ENCODE results near the gene ANXA8. TPM values are rescaled to one million over a fixed set of nuclear protein-coding genes. Genes with fewer than 3 reads are reported as not detected.

ANXA8 gene, protein sequence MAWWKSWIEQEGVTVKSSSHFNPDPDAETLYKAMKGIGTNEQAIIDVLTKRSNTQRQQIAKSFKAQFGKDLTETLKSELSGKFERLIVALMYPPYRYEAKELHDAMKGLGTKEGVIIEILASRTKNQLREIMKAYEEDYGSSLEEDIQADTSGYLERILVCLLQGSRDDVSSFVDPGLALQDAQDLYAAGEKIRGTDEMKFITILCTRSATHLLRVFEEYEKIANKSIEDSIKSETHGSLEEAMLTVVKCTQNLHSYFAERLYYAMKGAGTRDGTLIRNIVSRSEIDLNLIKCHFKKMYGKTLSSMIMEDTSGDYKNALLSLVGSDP
- total RNA-seq: 0.19 and 0.28 TPM in 2 replicates

DNA sequence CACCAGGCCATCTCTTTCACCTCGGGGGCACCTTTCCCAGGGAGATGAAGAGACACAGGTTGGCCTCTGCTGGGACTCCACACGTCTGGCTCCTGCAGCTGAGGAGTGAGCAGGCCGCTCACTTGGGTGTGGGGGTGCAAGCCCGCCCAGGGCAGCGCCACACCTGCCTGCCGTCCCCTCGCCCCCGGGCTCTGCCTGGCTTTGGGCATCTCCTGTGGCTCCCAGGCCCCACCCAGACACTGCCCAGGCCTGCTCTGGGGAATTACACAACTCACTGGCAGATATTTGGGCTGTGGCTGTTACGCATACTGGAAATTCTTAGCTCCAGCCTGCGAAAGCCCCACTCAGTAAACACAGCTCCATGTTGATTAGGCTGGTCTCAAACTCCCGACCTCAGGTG is at the start of gene ANXA8:
Gene ANXA8 (minus strand): TSS at position 193 of the 400 bp plus-strand sequence. CDS start 182 bp downstream, at position 11.

DNA sequence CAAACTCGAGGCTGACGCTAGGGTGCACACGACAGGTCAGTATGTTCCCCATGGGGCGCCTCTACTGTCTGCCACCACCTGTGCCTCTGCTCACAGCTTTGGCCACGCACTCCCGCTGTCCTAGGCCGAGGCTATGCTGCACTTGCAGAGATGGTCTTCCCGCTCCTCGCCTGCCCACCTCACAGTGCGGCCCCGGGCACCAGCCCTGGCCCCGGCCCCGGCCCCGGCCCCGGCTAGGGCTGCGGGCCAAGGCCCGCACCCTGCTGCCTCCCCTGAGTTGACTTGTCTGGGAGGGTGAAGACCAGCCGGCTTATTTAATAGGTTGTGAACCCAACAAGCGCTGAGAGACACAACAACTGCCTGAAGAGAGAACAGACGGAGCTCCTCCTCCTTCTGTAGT is 39.6 kb upstream of the ANXA8 start, which contains the start of gene AGAP9:
Gene AGAP9 (minus strand): TSS at position 164 of the 400 bp plus-strand sequence. CDS start 112 bp downstream, at position 52.

DNA sequence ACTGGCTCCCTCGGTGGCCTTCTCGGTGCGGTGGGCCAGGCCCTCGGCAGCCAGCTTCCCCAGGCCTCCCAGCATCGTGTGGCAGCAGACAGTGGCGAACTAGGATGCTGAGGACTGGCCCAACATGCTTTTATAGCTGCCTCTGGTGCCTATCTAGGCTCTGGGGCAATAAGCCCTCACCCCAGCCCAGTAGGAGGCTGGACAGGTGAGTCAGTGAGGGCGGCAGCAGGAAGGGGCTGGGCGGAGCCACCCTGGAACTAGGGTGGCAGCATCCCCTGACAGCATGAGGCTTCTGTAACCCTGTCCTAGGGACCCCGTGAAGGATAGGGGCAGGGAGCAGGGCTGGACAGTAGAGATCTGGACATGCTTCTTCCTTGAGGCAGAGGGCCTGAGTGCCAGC is 7.7 kb upstream of the ANXA8 start, which contains the start of gene FAM25G:
Gene FAM25G (minus strand): TSS at position 101 of the 400 bp plus-strand sequence. CDS start 26 bp downstream, at position 75.

Other genes starting within 250 kb of the ANXA8 start
- 0.19 and 2.0 TPM in 2 replicates for gene GDF10, start 183.9 kb downstream of the ANXA8 start, total RNA-seq
- gene GDF2, start 161.7 kb downstream of the ANXA8 start, total RNA-seq: under 0.01 TPM in 1 of 2 replicates, not detected in the other
- not detected in 2 replicates for gene RBP3, start 135.8 kb downstream of the ANXA8 start, total RNA-seq
- 0.19 TPM in 1 of 2 replicates, not detected in the other for gene ZNF488, start 99.8 kb downstream of the ANXA8 start, total RNA-seq
- gene FAM25G, start 7.6 kb upstream of the ANXA8 start, total RNA-seq: not detected in 2 replicates
- 1.5 and 2.8 TPM in 2 replicates for gene AGAP9, start 39.5 kb upstream of the ANXA8 start, total RNA-seq

Measured in regular cardiac myocyte (primary cell).